HG03439 (cell line): Measurements from ENCODE around the gene CCT8L2.
"Not testable (repeated sequence)": the region's sequence is repeated elsewhere in the genome, so short reads cannot be mapped to it uniquely, and the experiment has no call there.

ENCODE experiments used
- ATAC-seq: cut with Tn5 transposase; IDR thresholded peaks from one replicate; pipeline ENCODE4 v1.9.1; 2021; ENCODE audit warnings: mild to moderate bottlenecking, moderate library complexity; ENCODE audit not compliant: unreplicated experiment

Gene CCT8L2

GRCh38 chr22:16559996-16560395 is 32.6 kb downstream of the CCT8L2 start:
- ATAC-seq = not testable (repeated sequence)

- no peak for ATAC-seq
Observed at GRCh38 chr22:16559056-16559955, 33.3 kb downstream of the CCT8L2 start.

GRCh38 chr22:16558376-16558945 is 34.1 kb downstream of the CCT8L2 start:
- not testable (repeated sequence) for ATAC-seq

- not testable (repeated sequence) for ATAC-seq
Observed at GRCh38 chr22:16557511-16557910, 35.1 kb downstream of the CCT8L2 start.

GRCh38 chr22:16555077-16555994 is 37.3 kb downstream of the CCT8L2 start:
- not testable (repeated sequence) for ATAC-seq

GRCh38 chr22:16543310-16543709 is 49.3 kb downstream of the CCT8L2 start:
- not testable (repeated sequence) for ATAC-seq
